Neuron (in vitro differentiated cells): ENCODE data around the gene WIF1.

Experiments
- H2AFZ ChIP-seq: one replicate; pipeline ENCODE4 v1.6.1; 2013; ENCODE audit warnings: low read depth, mild to moderate bottlenecking, inconsistent platforms, low read length, moderate library complexity
- H3K27me3 ChIP-seq: one replicate; pipeline ENCODE4 v1.6.1; 2013; ENCODE audit warnings: low read length; ENCODE audit not compliant: insufficient read depth
- H3K36me3 ChIP-seq: one replicate; pipeline ENCODE4 v1.6.1; 2013; ENCODE audit warnings: low read length; ENCODE audit not compliant: insufficient read depth
- H3K4me1 ChIP-seq: one replicate; pipeline ENCODE4 v1.6.1; 2013; ENCODE audit warnings: low read length; ENCODE audit not compliant: insufficient read depth
- H3K4me3 ChIP-seq: 2 replicates; pipeline ENCODE4 v1.5.1; 2013; ENCODE audit warnings: mild to moderate bottlenecking, low read length, moderate library complexity
- H3K9me3 ChIP-seq: one replicate; pipeline ENCODE4 v1.6.1; 2013; ENCODE audit warnings: low read length

WIF1 gene

DNA sequence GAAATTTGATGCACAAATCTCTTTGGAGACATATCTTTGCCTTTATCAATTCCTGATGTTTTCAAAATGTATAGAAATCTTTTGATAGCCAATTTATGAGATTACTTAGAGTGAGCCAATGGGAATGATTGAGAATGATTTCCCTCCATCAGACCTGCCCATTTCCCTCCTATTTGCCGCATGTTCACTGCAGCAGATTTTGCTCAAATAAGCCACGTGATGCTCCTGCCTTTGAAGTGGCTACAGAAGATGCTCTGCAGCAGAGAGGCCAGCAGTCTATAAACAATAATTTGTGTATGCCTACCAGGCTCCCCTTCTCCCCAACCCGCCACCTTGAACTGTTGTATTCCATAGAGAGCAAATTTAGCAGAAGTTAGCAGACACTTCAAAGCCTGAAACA is 21.9 kb downstream of the WIF1 start:
- Histone ChIP-seq H3K9me3 (no peaks in the 10 kb centered on the region), H3K4me3 (no peak overlapping the region), H3K27me3 (peaks cover 3% of the 10 kb centered on the region), H3K36me3 (no peaks in the 10 kb centered on the region), H2AFZ (no peak overlapping the region), H3K4me1 (no peaks in the 10 kb centered on the region)

DNA sequence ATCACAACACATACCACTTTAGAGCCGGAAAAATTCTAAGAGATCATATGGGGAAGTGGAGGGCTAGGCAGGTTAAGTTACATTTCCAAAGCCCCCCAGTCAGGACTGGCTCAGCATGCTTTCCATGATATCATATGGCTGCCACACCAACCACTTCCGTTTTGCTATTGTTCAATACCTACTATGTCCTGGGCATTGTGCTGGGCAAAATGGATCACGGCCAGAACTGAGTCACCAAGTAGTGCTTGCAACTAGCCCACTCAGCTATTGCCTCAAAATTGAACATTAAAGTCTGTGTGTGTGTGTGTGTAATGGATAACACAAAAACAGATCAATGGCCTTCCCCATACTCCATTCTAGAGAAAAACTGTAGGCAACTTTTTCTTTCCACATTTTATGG is 22.7 kb downstream of the WIF1 start:
- Histone ChIP-seq H3K27me3 (peaks cover 3% of the 10 kb centered on the region), H3K4me3 (no peak overlapping the region), H2AFZ (no peak overlapping the region), H3K4me1 (no peaks in the 10 kb centered on the region), H3K9me3 (no peaks in the 10 kb centered on the region), H3K36me3 (no peaks in the 10 kb centered on the region)

DNA sequence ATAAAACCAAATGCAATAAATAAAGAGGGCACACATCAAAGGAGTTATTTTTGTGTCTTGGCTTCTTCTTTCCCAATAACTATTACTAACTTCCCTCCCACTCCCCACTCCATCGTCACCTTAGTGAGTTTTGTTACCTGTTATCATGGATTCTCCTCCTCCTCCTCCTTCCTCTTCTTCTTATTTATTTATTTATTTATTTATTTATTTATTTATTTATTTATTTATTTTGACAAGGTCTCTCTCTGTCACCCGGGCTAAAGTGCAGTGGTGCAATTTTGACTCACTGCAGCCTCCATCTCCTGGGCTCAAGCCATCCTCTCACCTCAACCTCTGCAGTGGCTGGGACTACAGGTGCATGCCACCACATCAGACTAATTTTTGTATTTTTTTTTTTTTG is 26.4 kb downstream of the WIF1 start:
- Histone ChIP-seq H3K4me3 (no peak overlapping the region), H3K36me3 (no peaks in the 10 kb centered on the region), H3K4me1 (no peaks in the 10 kb centered on the region), H3K27me3 (peaks cover 3% of the 10 kb centered on the region), H3K9me3 (no peaks in the 10 kb centered on the region), H2AFZ (no peak overlapping the region)

DNA sequence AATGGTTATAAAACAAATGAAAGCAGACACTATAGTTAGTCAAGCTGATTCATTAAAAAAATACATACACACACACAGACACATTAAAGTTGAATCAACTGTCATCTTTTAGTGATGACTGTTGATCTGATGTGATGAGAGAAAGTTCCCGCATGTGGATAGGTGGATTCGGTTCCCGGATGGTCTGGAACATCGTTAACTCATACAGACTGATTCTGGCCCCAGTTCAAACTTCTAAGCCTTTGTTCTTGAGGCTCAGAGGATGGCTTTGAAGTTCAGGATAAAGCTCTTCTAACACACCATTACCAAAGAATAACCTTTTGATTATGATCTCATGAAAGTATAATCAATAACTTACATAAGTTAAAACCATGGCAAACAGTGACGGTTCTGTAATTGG is 27.5 kb downstream of the WIF1 start:
- no peaks in the 10 kb centered on the region for H3K9me3 ChIP-seq
- no peak overlapping the region for H3K4me3 ChIP-seq
- no peak overlapping the region for H2AFZ ChIP-seq
- peaks cover 3% of the 10 kb centered on the region for H3K27me3 ChIP-seq
- H3K36me3 ChIP-seq: no peaks in the 10 kb centered on the region
- no peaks in the 10 kb centered on the region for H3K4me1 ChIP-seq

DNA sequence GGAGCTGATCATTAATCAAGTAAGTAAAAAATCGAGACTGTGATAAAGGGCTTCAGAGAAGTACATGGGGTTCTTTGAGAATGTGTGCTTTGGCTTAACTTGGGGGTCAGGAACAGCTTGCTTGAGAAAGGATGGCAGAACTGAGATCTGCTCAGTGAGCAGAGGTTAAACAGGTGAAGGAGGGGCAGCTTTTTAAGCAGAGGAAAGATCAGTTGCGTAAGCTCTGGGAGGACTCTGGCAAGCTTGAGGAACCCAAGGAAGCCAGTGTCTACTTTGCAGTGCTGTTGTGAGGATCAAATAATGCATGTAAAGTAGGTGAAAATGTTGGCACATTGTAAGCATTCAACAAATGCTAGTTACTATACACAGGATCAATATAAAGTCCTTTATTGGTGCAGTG is 30.6 kb downstream of the WIF1 start:
- H3K36me3 ChIP-seq: no peaks in the 10 kb centered on the region
- no peaks in the 10 kb centered on the region for H3K4me1 ChIP-seq
- H3K27me3 ChIP-seq: no peaks in the 10 kb centered on the region
- no peaks in the 10 kb centered on the region for H3K9me3 ChIP-seq
- H3K4me3 ChIP-seq: no peak overlapping the region
- no peak overlapping the region for H2AFZ ChIP-seq

DNA sequence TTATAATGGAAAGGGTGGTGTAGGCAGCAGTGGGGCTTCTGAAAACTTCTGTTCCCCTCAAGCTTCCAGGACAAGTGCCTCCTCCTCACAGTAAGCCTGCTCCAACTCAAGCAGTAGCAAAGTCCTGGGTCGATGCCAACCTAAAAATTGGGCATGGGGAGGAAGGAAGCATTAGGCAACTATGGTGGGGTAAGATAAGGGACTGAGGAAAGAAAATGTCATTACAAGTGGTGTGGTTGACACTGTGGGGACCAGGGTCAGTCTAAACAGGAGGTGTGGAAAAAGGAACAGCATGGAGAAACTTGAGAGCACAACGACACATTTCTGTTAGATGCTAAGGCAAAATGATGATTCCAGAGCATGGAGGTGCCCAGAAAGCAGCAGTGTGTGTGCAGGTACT is 34.9 kb downstream of the WIF1 start:
- Histone ChIP-seq H3K4me3 (no peak overlapping the region), H3K4me1 (peaks cover 3% of the 10 kb centered on the region), H2AFZ (no peak overlapping the region), H3K9me3 (no peaks in the 10 kb centered on the region), H3K27me3 (no peaks in the 10 kb centered on the region), H3K36me3 (no peaks in the 10 kb centered on the region)

DNA sequence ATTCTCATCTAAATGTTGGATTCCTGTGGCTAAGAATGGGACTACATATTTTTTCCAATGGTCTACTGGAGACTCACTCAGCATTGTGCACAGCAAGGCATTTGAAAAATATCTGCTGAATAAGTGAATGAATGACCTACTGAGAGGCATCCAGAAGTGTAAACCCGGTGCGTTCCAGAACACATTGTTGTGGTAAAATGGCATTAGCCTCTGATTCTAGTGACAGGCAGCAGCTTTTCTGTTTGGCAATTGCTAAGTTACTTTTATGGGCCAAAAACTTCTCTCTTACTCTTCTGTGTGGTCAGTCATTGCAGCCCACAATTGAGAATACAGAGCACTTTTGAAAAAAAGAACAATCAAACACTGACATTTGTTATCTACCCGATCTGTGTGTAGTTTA is 36.5 kb downstream of the WIF1 start:
- Histone ChIP-seq H3K4me3 (no peak overlapping the region), H2AFZ (no peak overlapping the region), H3K27me3 (no peaks in the 10 kb centered on the region), H3K9me3 (no peaks in the 10 kb centered on the region), H3K4me1 (peaks cover 3% of the 10 kb centered on the region), H3K36me3 (no peaks in the 10 kb centered on the region)

DNA sequence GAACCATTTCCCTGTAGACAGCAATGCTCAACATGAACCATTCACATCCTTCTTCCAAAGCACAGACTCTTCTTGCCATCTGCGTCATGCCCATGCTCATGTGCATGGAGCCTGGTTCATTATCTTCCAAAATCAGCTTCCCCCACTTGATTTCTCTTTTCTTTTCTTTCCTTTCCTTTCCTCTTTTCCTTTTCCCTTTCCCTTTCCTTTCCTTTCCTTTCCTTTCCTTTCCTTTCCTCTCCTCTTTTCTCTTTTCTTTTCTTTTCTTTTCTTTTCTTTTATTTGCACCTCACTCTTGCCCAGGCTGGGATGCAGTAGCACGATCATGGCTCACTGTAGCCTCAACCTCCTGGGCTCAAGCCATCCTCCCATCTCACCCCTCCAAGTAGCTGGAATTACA is 37.5 kb downstream of the WIF1 start:
- no peak overlapping the region for H3K4me3 ChIP-seq
- no peaks in the 10 kb centered on the region for H3K27me3 ChIP-seq
- no peak overlapping the region for H2AFZ ChIP-seq
- H3K9me3 ChIP-seq: no peaks in the 10 kb centered on the region
- H3K36me3 ChIP-seq: no peaks in the 10 kb centered on the region
- peaks cover 3% of the 10 kb centered on the region for H3K4me1 ChIP-seq

DNA sequence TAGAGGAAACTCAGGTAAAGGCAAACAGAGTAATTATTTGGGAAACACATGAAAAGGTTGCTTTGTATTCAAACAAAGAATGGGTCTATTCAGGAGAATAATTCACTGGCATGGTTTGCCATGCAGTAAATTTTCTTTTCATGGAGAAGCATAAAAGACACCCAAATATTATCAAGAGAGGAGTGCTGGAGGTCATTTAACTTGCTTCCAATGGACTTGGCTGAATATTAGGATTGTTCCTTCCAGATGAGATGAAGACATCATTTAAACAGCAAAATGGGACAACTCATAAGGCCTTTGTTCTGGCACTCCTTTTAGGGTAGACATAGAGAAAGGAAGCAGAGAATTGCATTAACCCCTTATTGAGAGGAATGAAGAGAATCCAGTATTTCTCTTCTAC is 38.7 kb downstream of the WIF1 start:
- no peaks in the 10 kb centered on the region for H3K36me3 ChIP-seq
- H3K4me3 ChIP-seq: no peak overlapping the region
- no peaks in the 10 kb centered on the region for H3K27me3 ChIP-seq
- no peak overlapping the region for H2AFZ ChIP-seq
- peaks cover 3% of the 10 kb centered on the region for H3K4me1 ChIP-seq
- H3K9me3 ChIP-seq: no peaks in the 10 kb centered on the region

DNA sequence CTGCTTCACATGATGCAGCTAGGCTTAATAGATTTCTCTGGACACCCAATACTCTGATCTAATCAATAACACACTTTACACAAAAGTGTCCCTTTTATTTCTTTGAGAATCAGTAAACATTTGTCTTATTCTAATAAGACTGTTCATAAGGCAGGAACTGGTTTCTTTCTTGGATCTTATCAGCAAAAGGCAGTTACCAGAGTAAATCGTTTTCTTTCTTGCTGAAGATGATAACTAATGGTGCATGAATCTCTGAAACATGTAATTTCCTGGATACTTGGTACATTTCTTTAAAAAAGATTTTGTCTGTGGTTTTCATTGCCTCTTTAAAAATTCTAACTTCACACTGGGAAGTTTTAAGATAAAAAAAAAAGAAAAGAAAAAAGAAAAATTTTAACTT is 39.6 kb downstream of the WIF1 start:
- Histone ChIP-seq H3K27me3 (no peaks in the 10 kb centered on the region), H3K36me3 (no peaks in the 10 kb centered on the region), H3K9me3 (no peaks in the 10 kb centered on the region), H3K4me1 (peaks cover 3% of the 10 kb centered on the region), H2AFZ (no peak overlapping the region), H3K4me3 (no peak overlapping the region)

DNA sequence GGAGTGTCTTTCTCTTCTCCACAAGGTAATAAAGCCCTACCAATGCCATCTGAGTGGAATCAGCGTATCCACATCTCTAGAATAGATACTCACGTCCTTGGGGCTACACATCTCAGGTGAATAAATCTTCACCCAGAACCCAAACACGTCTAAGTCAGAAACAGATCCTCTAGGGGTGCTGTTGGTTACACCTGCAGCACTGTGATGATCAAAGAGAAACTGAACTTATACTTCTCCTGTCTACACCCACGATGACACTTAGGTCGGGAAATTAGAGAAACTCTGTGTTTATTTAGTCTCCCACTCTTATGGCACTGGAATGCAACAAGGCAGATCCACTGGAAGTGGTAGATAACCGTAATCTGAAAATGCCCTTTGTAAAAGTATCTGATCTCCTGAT is 46.2 kb downstream of the WIF1 start:
- no peaks in the 10 kb centered on the region for H3K4me1 ChIP-seq
- H3K27me3 ChIP-seq: no peaks in the 10 kb centered on the region
- H3K4me3 ChIP-seq: no peak overlapping the region
- H3K9me3 ChIP-seq: no peaks in the 10 kb centered on the region
- no peak overlapping the region for H2AFZ ChIP-seq
- no peaks in the 10 kb centered on the region for H3K36me3 ChIP-seq

DNA sequence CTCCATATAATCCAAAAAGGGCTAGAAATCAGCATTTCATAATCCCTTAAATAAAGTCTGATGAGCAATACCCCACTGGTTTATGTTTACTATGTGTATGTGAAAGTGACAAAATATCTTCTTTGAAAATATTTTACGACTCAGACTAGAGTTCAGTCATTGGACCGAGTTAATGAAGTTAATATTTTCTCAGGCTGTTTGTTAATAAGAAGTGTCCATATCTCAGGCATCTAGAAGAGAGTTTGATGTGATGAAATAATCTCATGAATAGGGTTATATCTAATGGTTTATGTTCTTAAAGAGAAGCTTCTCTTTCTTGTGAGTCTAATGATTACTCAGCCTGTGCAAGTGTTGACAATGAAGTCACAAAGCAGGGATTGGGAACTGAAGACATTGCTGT is 51.8 kb downstream of the WIF1 start:
- H3K27me3 ChIP-seq: no peaks in the 10 kb centered on the region
- H3K4me1 ChIP-seq: no peaks in the 10 kb centered on the region
- no peak overlapping the region for H3K4me3 ChIP-seq
- H3K9me3 ChIP-seq: no peaks in the 10 kb centered on the region
- H3K36me3 ChIP-seq: no peaks in the 10 kb centered on the region
- H2AFZ ChIP-seq: no peak overlapping the region

DNA sequence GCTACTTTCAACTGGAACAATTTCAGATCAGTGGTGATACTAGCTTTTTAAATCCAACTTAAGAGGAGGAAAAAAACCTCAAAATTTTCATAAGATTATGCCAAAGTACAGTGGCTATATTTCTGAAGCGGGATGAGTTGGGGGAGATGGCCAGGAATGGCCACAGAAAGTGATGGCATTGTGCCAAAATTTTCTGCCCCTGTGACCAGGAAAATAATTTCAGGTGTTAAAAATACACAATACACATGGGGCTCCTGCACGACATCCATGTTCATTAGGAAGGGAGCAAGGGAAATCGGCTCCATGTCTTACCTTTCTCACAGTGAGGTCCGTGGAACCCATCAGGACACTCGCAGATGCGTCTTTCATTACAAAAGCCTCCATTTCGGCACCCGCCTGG is 53.7 kb downstream of the WIF1 start:
- no peak overlapping the region for H3K4me3 ChIP-seq
- H2AFZ ChIP-seq: no peak overlapping the region
- no peaks in the 10 kb centered on the region for H3K27me3 ChIP-seq
- no peaks in the 10 kb centered on the region for H3K4me1 ChIP-seq
- no peaks in the 10 kb centered on the region for H3K9me3 ChIP-seq
- no peaks in the 10 kb centered on the region for H3K36me3 ChIP-seq

DNA sequence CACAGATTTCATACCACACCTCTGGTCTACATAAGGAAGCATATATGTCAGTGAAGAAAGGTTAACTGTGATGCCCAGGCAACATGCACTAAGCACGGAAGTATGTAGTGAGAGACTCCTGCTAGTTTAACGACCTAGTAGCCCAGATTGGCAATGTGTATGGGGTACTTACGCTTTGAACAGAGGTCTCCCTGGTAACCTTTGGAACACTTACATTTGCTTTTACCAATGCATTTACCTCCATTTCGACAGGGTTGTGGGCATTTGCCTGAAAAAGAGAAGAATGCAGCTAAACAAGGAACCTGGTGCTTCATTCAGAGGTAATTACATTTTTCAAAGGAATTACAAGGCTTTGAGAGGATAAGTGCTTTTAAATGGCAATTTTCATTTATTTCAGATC is 65.2 kb downstream of the WIF1 start:
- H3K4me3 ChIP-seq: no peak overlapping the region
- no peak overlapping the region for H2AFZ ChIP-seq
- H3K9me3 ChIP-seq: no peaks in the 10 kb centered on the region
- H3K4me1 ChIP-seq: no peaks in the 10 kb centered on the region
- H3K36me3 ChIP-seq: no peaks in the 10 kb centered on the region
- no peaks in the 10 kb centered on the region for H3K27me3 ChIP-seq
